Endothelial cell of umbilical vein (primary cell): ENCODE data around the gene PDGFRB. TPM values are rescaled to one million over a fixed set of nuclear protein-coding genes. Genes with fewer than 3 reads are reported as not detected.

Experiments used
- BruUV-seq: library from RNA; stranded (reverse); fragments of 400-500 nt; replicated peaks from 2 replicates; lab custom pipeline; 2021; lab: Mats Ljungman, UMichigan
- CTCF ChIA-PET: fragments of 300-600, 350-600 bp; sonication (Branson Sonifier 250); formaldehyde crosslinking; loops from one replicate; lab custom pipeline; 2021; ENCODE audit warnings: antibody characterized with exemption, inconsistent platforms; lab: Charles Lee
- POLR2A ChIA-PET: fragments of 300-600, 350-600 bp; sonication (Branson Sonifier 250); formaldehyde crosslinking; loops from one replicate; lab custom pipeline; 2021; ENCODE audit warnings: antibody characterized with exemption, inconsistent platforms; lab: Charles Lee
- DNase-seq: peaks from one replicate; pipeline ENCODE4 v3.0.0-alpha.2; 2011; ENCODE audit warnings: low read depth, low spot score
- FAIRE-seq: peaks from 2 replicates; lab custom pipeline; 2011; peaks lifted over from hg19 to GRCh38; lab: Jason Lieb, UNC
- H2AFZ ChIP-seq: 2 replicates; pipeline ENCODE4 v1.6.0; 2012; ENCODE audit warnings: low read depth, low read length, control low read depth, inconsistent platforms
- H3K27ac ChIP-seq: 2 replicates; pipeline ENCODE4 v1.5.1; 2011; ENCODE audit warnings: low read depth, mild to moderate bottlenecking, control low read depth, low read length, moderate library complexity; ENCODE audit not compliant: insufficient read depth
- H3K27me3 ChIP-seq, 2 experiments: 2 replicates each; pipeline versions ENCODE4 v1.6.0 to v1.6.1; 2011; ENCODE audit warnings: low read length in 2 of 2, mixed read lengths in 1 of 2; ENCODE audit not compliant: control insufficient read depth in 2 of 2, insufficient read depth in 2 of 2
- H3K36me3 ChIP-seq, 2 experiments: 2 replicates in 1 of 2; 3 replicates in 1 of 2; pipeline ENCODE4 v1.5.1; 2011; ENCODE audit warnings: low read length in 2 of 2, mild to moderate bottlenecking in 1 of 2, moderate library complexity in 1 of 2; ENCODE audit not compliant: control insufficient read depth in 2 of 2, insufficient read depth in 2 of 2; ENCODE audit errors: extremely low read depth in 1 of 2
- H3K4me1 ChIP-seq: 3 replicates; pipeline ENCODE4 v1.5.1; 2011; ENCODE audit warnings: mild to moderate bottlenecking, low read length; ENCODE audit not compliant: control insufficient read depth, insufficient read depth; ENCODE audit errors: extremely low read depth
- H3K4me2 ChIP-seq: 2 replicates; pipeline ENCODE4 v1.6.1; 2011; ENCODE audit warnings: low read length, control low read depth, mixed read lengths; ENCODE audit not compliant: insufficient read depth
- H3K4me3 ChIP-seq, 3 experiments: fragments of 200-600 bp in 1 of 3; sonication (generic), shearing (Covaris generic) in 1 of 3; replicated peaks in 1 of 3; 2 replicates each; pipeline ENCODE4 v1.5.1; 2011 to 2016; ENCODE audit warnings: control low read depth in 3 of 3, low read length in 3 of 3, mild to moderate bottlenecking in 2 of 3, inconsistent platforms in 1 of 3, low read depth in 1 of 3, moderate library complexity in 1 of 3; ENCODE audit not compliant: insufficient read depth in 1 of 3
- H3K79me2 ChIP-seq: 2 replicates; pipeline ENCODE4 v1.6.0; 2012; ENCODE audit warnings: low read length, inconsistent platforms; ENCODE audit not compliant: control insufficient read depth, insufficient read depth
- H3K9ac ChIP-seq: replicated peaks from 2 replicates; pipeline ENCODE3; 2011; ENCODE audit warnings: low read length, control low read depth; ENCODE audit not compliant: insufficient read depth; ENCODE audit errors: extremely low read depth
- H3K9me1 ChIP-seq: replicated peaks from 3 replicates; pipeline ENCODE4 v1.6.0; 2011; ENCODE audit warnings: mild to moderate bottlenecking, low read length; ENCODE audit not compliant: control insufficient read depth, insufficient read depth; ENCODE audit errors: extremely low read depth
- H3K9me3 ChIP-seq: replicated peaks from 2 replicates; pipeline ENCODE4 v1.5.1; 2012; ENCODE audit warnings: low read length, inconsistent platforms; ENCODE audit not compliant: control insufficient read depth, insufficient read depth
- H4K20me1 ChIP-seq: replicated peaks from 2 replicates; pipeline ENCODE3; 2011; ENCODE audit warnings: mild to moderate bottlenecking, low read length; ENCODE audit not compliant: control insufficient read depth, insufficient read depth; ENCODE audit errors: extremely low read depth
- MAX ChIP-seq: IDR thresholded peaks from 2 replicates; pipeline ENCODE4 v1.6.1; 2011; ENCODE audit not compliant: insufficient read depth, insufficient read length
- POLR2A ChIP-seq: IDR thresholded peaks from 2 replicates; pipeline ENCODE4 v1.6.1; 2012; ENCODE audit warnings: low read depth, mild to moderate bottlenecking, control low read depth, low read length
- dilution Hi-C: fragments of 300-500 bp; cut with MboI; formaldehyde crosslinking; loops from one replicate; pipeline ENCODE4 v1.15.0; 2019; ENCODE audit warnings: low sequenced_read_pairs; ENCODE audit not compliant: extremely low pct_ligation_motif_present
- intact Hi-C: fragments of 100-400 bp; cut with micrococcal nuclease; formaldehyde crosslinking; loops from one replicate; pipeline ENCODE4 v1.10.0; 2022
- polyA plus RNA-seq, 4 experiments: library from polyadenylated mRNA; depleted of rRNA in 3 of 4; stranded (reverse) in 3 of 4; unstranded in 1 of 4; fragments of >200 nt; gene quantifications; 2 replicates each; pipeline versions ENCODE4 v1.2.1 to v1.2.3, GENCODE V29; 2011 to 2012; ENCODE audit warnings: missing spikeins in 1 of 4
- total RNA-seq: library from RNA; stranded (reverse); gene quantifications from 2 replicates; pipeline ENCODE4 v1.2.3, GENCODE V29; 2021

Gene PDGFRB
- total and polyA plus RNA-seq, 2 donors (not counting 3 experiments of a cell fraction or from before 2014, with no cell fraction given) = 1.4 to 1.7 TPM

- H3K4me3 ChIP-seq = no peak overlapping the region
- no peaks in the 10 kb centered on the region for H3K9me3 ChIP-seq
- no peak overlapping the region for H3K4me2 ChIP-seq
- H3K27ac ChIP-seq = no peak overlapping the region
- H2AFZ ChIP-seq = no peak overlapping the region
- CTCF ChIA-PET = interaction anchor here (1.0 kb wide), 1 partner anchor 8 kb away, joined by 3 read pairs; the partner anchor contains the start of gene PDGFRB
- BruUV-seq = no TSS peak
- DNase-seq (no peak), FAIRE-seq (no peak)
- H3K79me2 ChIP-seq = no peaks in the 10 kb centered on the region
- no peaks in the 10 kb centered on the region for H3K36me3 ChIP-seq
- POLR2A ChIA-PET = no interaction called here
- peaks cover 6% of the 10 kb centered on the region for H3K4me1 ChIP-seq
- no peaks in the 10 kb centered on the region for H4K20me1 ChIP-seq
- no peak overlapping the region for H3K9ac ChIP-seq
- TF ChIP-seq POLR2A = no peak
- no peaks in the 10 kb centered on the region for H3K9me1 ChIP-seq
- H3K27me3 ChIP-seq = peaks cover 0 to 2% of the 10 kb centered on the region in 2 experiments
- dilution Hi-C loops = no loop called here
- intact Hi-C loops = no loop called here
Measured at GRCh38 chr5:150146862-150147601, 8.6 kb downstream of the PDGFRB start.

- no peak for FAIRE-seq
- no peak overlapping the region for H3K27ac ChIP-seq
- ChIA-PET POLR2A (no interaction called here), CTCF (interaction anchor here (1.6 to 2.6 kb wide), 2 partner anchors 9 to 204 kb away, joined by 5 to 6 read pairs; partner anchors contain the start of gene PDGFRB)
- intact Hi-C loops = no loop called here
- no peaks in the 10 kb centered on the region for H3K9me1 ChIP-seq
- H2AFZ ChIP-seq = no peak overlapping the region
- no peaks in the 10 kb centered on the region for H3K9me3 ChIP-seq
- H3K4me3 ChIP-seq = no peak overlapping the region
- no TSS peak for BruUV-seq
- dilution Hi-C loops = no loop called here
- H3K4me1 ChIP-seq = peaks cover 6% of the 10 kb centered on the region
- H3K79me2 ChIP-seq = no peaks in the 10 kb centered on the region
- DNase-seq = no peak
- no peaks in the 10 kb centered on the region for H4K20me1 ChIP-seq
- H3K36me3 ChIP-seq = no peaks in the 10 kb centered on the region
- peaks cover 0 to 2% of the 10 kb centered on the region in 2 experiments for H3K27me3 ChIP-seq
- no peak overlapping the region for H3K4me2 ChIP-seq
- TF ChIP-seq MAX = no peak
- no peak overlapping the region for H3K9ac ChIP-seq
Measured at GRCh38 chr5:150146235-150146634, 9.4 kb downstream of the PDGFRB start.
